Activated CD4-positive, alpha-beta T cell treated with anti-CD3 and anti-CD28 coated beads, Interleukin-2, amount 10 ng/mL, durations not matched to agents 7 days and 5 days (primary cell): ENCODE results near the gene ACADVL. TPM values are rescaled to one million over a fixed set of nuclear protein-coding genes. Genes with fewer than 3 reads are reported as not detected.

ENCODE experiments used
- CTCF ChIA-PET: fragments of 350-600 bp; sonication (Branson Sonifier 250); formaldehyde crosslinking; loops from one replicate; lab custom pipeline; 2021; ENCODE audit warnings: antibody characterized with exemption; lab: Charles Lee
- POLR2A ChIA-PET: fragments of 350-600 bp; sonication (Branson Sonifier 250); formaldehyde crosslinking; loops from one replicate; lab custom pipeline; 2021; ENCODE audit warnings: antibody characterized with exemption; lab: Charles Lee
- DNase-seq: peaks from one replicate; pipeline ENCODE4 v3.0.0-alpha.2; 2020
- H3K27ac Mint-ChIP-seq: one replicate; pipeline ENCODE4 v1.8.0; 2021; ENCODE audit warnings: mild to moderate bottlenecking, moderate library complexity, mixed read lengths
- H3K27me3 Mint-ChIP-seq: one replicate; pipeline ENCODE4 v1.8.0; 2021; ENCODE audit warnings: mixed read lengths
- H3K36me3 Mint-ChIP-seq: one replicate; pipeline ENCODE4 v1.8.0; 2021; ENCODE audit warnings: low read depth, mixed read lengths
- H3K4me1 Mint-ChIP-seq: one replicate; pipeline ENCODE4 v1.8.0; 2021; ENCODE audit warnings: mixed read lengths
- H3K4me3 Mint-ChIP-seq: one replicate; pipeline ENCODE4 v1.8.0; 2021; ENCODE audit warnings: mild to moderate bottlenecking, moderate library complexity, mixed read lengths
- H3K9me3 Mint-ChIP-seq: one replicate; pipeline ENCODE4 v1.8.0; 2021; ENCODE audit warnings: mixed read lengths
- total RNA-seq, 2 experiments: library from RNA; stranded (reverse); gene quantifications; one replicate each; pipeline ENCODE4 v1.2.3, GENCODE V29; 2021

ACADVL gene
- total RNA-seq, 2 experiments from 2014 or later: 338 to 370 TPM

- Mint-ChIP-seq H3K27ac (peak overlapping the region; percentile 72), H3K36me3 (peaks cover 21% of the 10 kb centered on the region), H3K4me3 (peak overlapping the region; percentile 91), H3K4me1 (peaks cover 42% of the 10 kb centered on the region), H3K9me3 (no peaks in the 10 kb centered on the region), H3K27me3 (no peaks in the 10 kb centered on the region)
- CTCF ChIA-PET: interaction anchor here (0.6 to 5.0 kb wide), 12 partner anchors 7 to 467 kb away, joined by 3 to 48 read pairs (median 4); partner anchors contain the start of genes DVL2, GABARAP and PHF23
- no peak for DNase-seq
- POLR2A ChIA-PET: interaction anchor here (0.9 kb wide), 1 partner anchor 21 kb away, joined by 3 read pairs; the partner anchor contains the start of gene GABARAP
Observed at GRCh38 chr17:7221278-7222092, 1.7 kb downstream of the ACADVL start.

GRCh38 chr17:7222093-7222971, 2.6 kb downstream of the ACADVL start:
- ChIA-PET POLR2A (no interaction called here), CTCF (interaction anchor here (0.8 to 5.0 kb wide), 3 partner anchors 12 to 76 kb away, joined by 3 to 48 read pairs (median 16); partner anchors contain the start of genes DVL2 and PHF23)
- H3K9me3 Mint-ChIP-seq: no peaks in the 10 kb centered on the region
- DNase-seq: no peak
- peaks cover 38% of the 10 kb centered on the region for H3K4me1 Mint-ChIP-seq
- no peaks in the 10 kb centered on the region for H3K27me3 Mint-ChIP-seq
- H3K36me3 Mint-ChIP-seq: peaks cover 27% of the 10 kb centered on the region
- H3K4me3 Mint-ChIP-seq: no peak overlapping the region
- H3K27ac Mint-ChIP-seq: peak overlapping the region; percentile 9

GRCh38 chr17:7222972-7223292, 3.2 kb downstream of the ACADVL start:
- Mint-ChIP-seq H3K36me3 (peaks cover 29% of the 10 kb centered on the region), H3K27me3 (no peaks in the 10 kb centered on the region), H3K9me3 (no peaks in the 10 kb centered on the region), H3K27ac (no peak overlapping the region), H3K4me1 (peaks cover 33% of the 10 kb centered on the region), H3K4me3 (no peak overlapping the region)
- CTCF ChIA-PET: interaction anchor here (0.6 to 5.0 kb wide), 2 partner anchors 48 to 75 kb away, joined by 3 to 48 read pairs; no protein-coding TSS in a partner anchor
- POLR2A ChIA-PET: no interaction called here
- no peak for DNase-seq

- CTCF ChIA-PET: interaction anchor here (0.6 to 5.0 kb wide), 2 partner anchors 48 to 75 kb away, joined by 3 to 48 read pairs; no protein-coding TSS in a partner anchor
- Mint-ChIP-seq H3K4me3 (no peak overlapping the region), H3K36me3 (peaks cover 32% of the 10 kb centered on the region), H3K27ac (no peak overlapping the region), H3K27me3 (no peaks in the 10 kb centered on the region), H3K4me1 (peaks cover 28% of the 10 kb centered on the region), H3K9me3 (no peaks in the 10 kb centered on the region)
- DNase-seq: no peak
- POLR2A ChIA-PET: no interaction called here
Observed at GRCh38 chr17:7223375-7223774, 3.6 kb downstream of the ACADVL start.

GRCh38 chr17:7224110-7224509, 4.4 kb downstream of the ACADVL start:
- peaks cover 34% of the 10 kb centered on the region for H3K36me3 Mint-ChIP-seq
- H3K9me3 Mint-ChIP-seq: no peaks in the 10 kb centered on the region
- H3K4me1 Mint-ChIP-seq: peaks cover 23% of the 10 kb centered on the region
- no peak for DNase-seq
- H3K27ac Mint-ChIP-seq: no peak overlapping the region
- CTCF ChIA-PET: interaction anchor here (0.7 to 1.2 kb wide), 3 partner anchors 9 to 33 kb away, joined by 3 to 5 read pairs (median 3); no protein-coding TSS in a partner anchor
- POLR2A ChIA-PET: no interaction called here
- no peaks in the 10 kb centered on the region for H3K27me3 Mint-ChIP-seq
- H3K4me3 Mint-ChIP-seq: no peak overlapping the region

GRCh38 chr17:7224661-7225111, 4.9 kb downstream of the ACADVL start:
- no peak for DNase-seq
- H3K27me3 Mint-ChIP-seq: no peaks in the 10 kb centered on the region
- ChIA-PET POLR2A (no interaction called here), CTCF (interaction anchor here (0.7 to 1.2 kb wide), 4 partner anchors 10 to 32 kb away, joined by 3 to 5 read pairs (median 4); partner anchors contain the start of gene DVL2)
- no peak overlapping the region for H3K27ac Mint-ChIP-seq
- H3K36me3 Mint-ChIP-seq: peaks cover 37% of the 10 kb centered on the region
- H3K4me1 Mint-ChIP-seq: peaks cover 19% of the 10 kb centered on the region
- H3K4me3 Mint-ChIP-seq: no peak overlapping the region
- no peaks in the 10 kb centered on the region for H3K9me3 Mint-ChIP-seq

- ChIA-PET POLR2A (no interaction called here), CTCF (interaction anchor here (0.6 to 1.7 kb wide), 2 partner anchors 68 to 71 kb away, joined by 3 to 4 read pairs; no protein-coding TSS in a partner anchor)
- H3K27ac Mint-ChIP-seq: no peak overlapping the region
- H3K4me1 Mint-ChIP-seq: peaks cover 13% of the 10 kb centered on the region
- peaks cover 36% of the 10 kb centered on the region for H3K36me3 Mint-ChIP-seq
- no peaks in the 10 kb centered on the region for H3K9me3 Mint-ChIP-seq
- no peak overlapping the region for H3K4me3 Mint-ChIP-seq
- DNase-seq: no peak
- no peaks in the 10 kb centered on the region for H3K27me3 Mint-ChIP-seq
Observed at GRCh38 chr17:7225711-7226331, 6.1 kb downstream of the ACADVL start.

GRCh38 chr17:7226721-7227710, 7.3 kb downstream of the ACADVL start:
- H3K4me3 Mint-ChIP-seq: no peak overlapping the region
- POLR2A ChIA-PET: no interaction called here
- H3K27me3 Mint-ChIP-seq: no peaks in the 10 kb centered on the region
- CTCF ChIA-PET: interaction anchor here (1.7 kb wide), 1 partner anchor 70 kb away, joined by 4 read pairs; no protein-coding TSS in a partner anchor
- H3K27ac Mint-ChIP-seq: no peak overlapping the region
- H3K9me3 Mint-ChIP-seq: no peaks in the 10 kb centered on the region
- peaks cover 29% of the 10 kb centered on the region for H3K36me3 Mint-ChIP-seq
- DNase-seq: no peak
- peaks cover 8% of the 10 kb centered on the region for H3K4me1 Mint-ChIP-seq

GRCh38 chr17:7228920-7229319, 9.2 kb downstream of the ACADVL start:
- CTCF ChIA-PET: interaction anchor here (1.4 kb wide), 1 partner anchor 8 kb away, joined by 3 read pairs; no protein-coding TSS in a partner anchor

GRCh38 chr17:7229504-7229903, 9.8 kb downstream of the ACADVL start:
- Mint-ChIP-seq H3K27ac (no peak overlapping the region), H3K36me3 (peaks cover 21% of the 10 kb centered on the region), H3K4me3 (no peak overlapping the region), H3K4me1 (peaks cover 20% of the 10 kb centered on the region), H3K27me3 (no peaks in the 10 kb centered on the region), H3K9me3 (no peaks in the 10 kb centered on the region)
- DNase-seq: no peak
- ChIA-PET POLR2A (no interaction called here), CTCF (interaction anchor here (1.4 to 1.5 kb wide), 2 partner anchors 9 to 10 kb away, joined by 3 to 4 read pairs; partner anchors contain the start of gene DLG4)

More at GRCh38 chr17:7228920-7229319, 9.2 kb downstream of the ACADVL start:
- no peak for DNase-seq
- no peaks in the 10 kb centered on the region for H3K9me3 Mint-ChIP-seq
- no peak overlapping the region for H3K4me3 Mint-ChIP-seq
- H3K27ac Mint-ChIP-seq: no peak overlapping the region
- peaks cover 19% of the 10 kb centered on the region for H3K4me1 Mint-ChIP-seq
- H3K27me3 Mint-ChIP-seq: no peaks in the 10 kb centered on the region
- H3K36me3 Mint-ChIP-seq: peaks cover 22% of the 10 kb centered on the region
- POLR2A ChIA-PET: no interaction called here

- ChIA-PET POLR2A (no interaction called here), CTCF (interaction anchor here (0.8 to 2.5 kb wide), 2 partner anchors 11 to 18 kb away, joined by 3 to 7 read pairs; no protein-coding TSS in a partner anchor)
- peaks cover 46% of the 10 kb centered on the region for H3K4me1 Mint-ChIP-seq
- H3K27ac Mint-ChIP-seq: no peak overlapping the region
- H3K9me3 Mint-ChIP-seq: no peaks in the 10 kb centered on the region
- H3K36me3 Mint-ChIP-seq: peaks cover 37% of the 10 kb centered on the region
- H3K4me3 Mint-ChIP-seq: peak overlapping the region; percentile 34
- no peaks in the 10 kb centered on the region for H3K27me3 Mint-ChIP-seq
- no peak for DNase-seq
Observed at GRCh38 chr17:7232114-7232513, 12.4 kb downstream of the ACADVL start.
